ENCODE results near the gene SRPRA. TPM values are rescaled to one million over a fixed set of nuclear protein-coding genes. Genes with fewer than 3 reads are reported as not detected.

The SRPRA gene
- total and polyA plus RNA-seq, 10 of the 15 experiments (the other 5 are each of a cell fraction or from before 2014, with no cell fraction given): 29.6 to 131 (median 92.8) TPM

DNA sequence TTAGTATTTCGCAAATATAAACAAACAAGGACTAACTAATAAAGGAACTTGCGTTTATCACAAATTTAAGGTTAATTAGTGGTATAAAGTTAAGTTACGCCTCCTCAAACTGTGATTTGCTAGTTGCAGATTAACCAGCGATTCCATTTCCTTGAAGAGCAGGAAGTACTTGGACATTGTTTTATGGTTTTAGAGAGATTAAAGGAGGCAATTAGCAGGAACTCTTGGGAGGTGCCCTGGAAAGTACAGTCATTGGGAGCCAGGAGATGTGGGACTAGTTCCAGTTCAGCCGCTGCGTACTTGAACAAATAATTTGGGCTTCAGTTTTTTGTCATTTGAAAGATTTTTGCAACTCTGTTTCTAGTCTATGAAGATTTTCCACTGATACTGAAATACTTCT, 53.9 kb downstream of the SRPRA start (continued):
- TF ChIP-seq ZNF687 (IDR thresholded peaks at IDR 0.05) (no peak), SRF (IDR thresholded peaks at IDR 0.05; ENCODE audit: low read depth in 2 of 2, low read length in 2 of 2) (no peak), STAT1 (conservative IDR thresholded peaks at IDR 0.05) (no peak), BCL11A (IDR thresholded peaks at IDR 0.05; ENCODE audit: low read depth, low read length) (no peak), POLR2AphosphoS5 (IDR thresholded peaks at IDR 0.05; ENCODE audit: low read length) (no peak), RELA (IDR thresholded peaks at IDR 0.05; ENCODE audit: borderline replicate concordance, partially characterized antibody) (no peak), POLR2AphosphoS2 (IDR thresholded peaks at IDR 0.05; ENCODE audit: low read depth, low read length) (no peak), WRNIP1 (IDR thresholded peaks at IDR 0.05; ENCODE audit: borderline replicate concordance, low read depth, low read length) (no peak)

GRCh38 chr11:126214441-126214840, 54.3 kb downstream of the SRPRA start:
- DNase-seq (ENCODE audit: low read depth, low spot score) (no peak), FAIRE-seq (no peak), ATAC-seq (no peak)
- Histone ChIP-seq H3K79me2 (ENCODE audit: control insufficient read depth, insufficient read depth, low read length) (peaks cover 18% of the 10 kb centered on the region), H4K20me1 (ENCODE audit: control insufficient read depth, insufficient read depth) (no peaks in the 10 kb centered on the region), H2AFZ (ENCODE audit: control insufficient read depth, low read depth, low read length) (no peak overlapping the region), H3K36me3 (ENCODE audit: control insufficient read depth in 2 of 2, insufficient read depth in 2 of 2, low read length in 1 of 2) (peaks cover 2% of the 10 kb centered on the region in 2 experiments; a peak in 2 of 4 replicates), H3K9ac (ENCODE audit: control insufficient read depth, insufficient read depth, low read length) (no peak overlapping the region), H3K27me3 (replicated peaks in 1 of 2; ENCODE audit: control insufficient read depth in 2 of 2, insufficient read depth in 2 of 2, low read length in 1 of 2) (no peaks in the 10 kb centered on the region), H3K9me3 (replicated peaks; ENCODE audit: control insufficient read depth, insufficient read depth, low read length) (no peaks in the 10 kb centered on the region), H3K4me2 (ENCODE audit: control insufficient read depth, insufficient read depth) (no peak overlapping the region), H3K4me1 (ENCODE audit: control insufficient read depth, insufficient read depth, low read length) (peaks cover 3% of the 10 kb centered on the region), H3K27ac (ENCODE audit: control insufficient read depth, insufficient read depth) (no peak overlapping the region), H3K4me3 (no peak overlapping the region)
- 85% methylated on average over 2 of the region's 2 CpGs for WGBS (ENCODE audit: insufficient coverage, insufficient replicate concordance, low lambda C conversion rate, missing lambda C conversion rate)
- ChIA-PET RAD21 (ENCODE audit: unreplicated experiment) (no interaction called here), CTCF (no interaction called here), POLR2A (interaction anchor here (0.7 kb wide), 2 partner anchors 101 to 392 kb away, joined by 3 to 5 read pairs; no protein-coding TSS in a partner anchor), SMC1A (ENCODE audit: uncharacterized antibody, unreplicated experiment) (no interaction called here)
- TF ChIP-seq SKIL (IDR thresholded peaks at IDR 0.05; ENCODE audit: low read depth, poor library complexity, severe bottlenecking) (no peak), CREB1 (IDR thresholded peaks at IDR 0.05; ENCODE audit: low read depth) (no peak), HDAC6 (IDR thresholded peaks at IDR 0.05; ENCODE audit: unreplicated experiment) (no peak), YBX1 (IDR thresholded peaks at IDR 0.05) (no peak), ZNF274 (IDR thresholded peaks at IDR 0.05; ENCODE audit: insufficient read depth, insufficient read length) (no peak), CHD1 (IDR thresholded peaks at IDR 0.05; ENCODE audit: low read depth, low read length) (no peak), ZNF207 (IDR thresholded peaks at IDR 0.05; ENCODE audit: borderline replicate concordance) (no peak), STAT1 (conservative IDR thresholded peaks at IDR 0.05) (no peak), SIN3A (IDR thresholded peaks at IDR 0.05; ENCODE audit: low read depth, low read length) (no peak), ZBED1 (IDR thresholded peaks at IDR 0.05; ENCODE audit: borderline replicate concordance) (no peak), MEF2B (IDR thresholded peaks at IDR 0.05; ENCODE audit: partially characterized antibody, poor library complexity, severe bottlenecking) (no peak), CBX5 (IDR thresholded peaks at IDR 0.05; ENCODE audit: low read depth) (no peak)
- intact Hi-C loops (cut with micrococcal nuclease; ENCODE audit: unreplicated experiment): loop anchor here (5.0 kb wide), 1 partner anchor 53 kb away; the partner anchor contains the start of genes FOXRED1 and SRPRA
- no TSS peak for BruUV-seq (replicated peaks)
- in situ Hi-C loops (cut with MboI): no loop called here

All from GM12878 (cell line).